Activated T-helper 1 cell treated with anti-CD3 and anti-CD28 coated beads, Interleukin-2, amount 50 U/mL, for 16 hours (primary cell): ENCODE results near the gene UTP4.

Experiments used
- DNase-seq, 2 donors: peaks; one replicate each; pipeline ENCODE4 v3.0.0-alpha.2; 2020; ENCODE audit warnings: low read depth in 1 of 2, low spot score in 1 of 2

The UTP4 gene

GRCh38 chr16:69204172-69204571 is 71.7 kb downstream of the UTP4 start:
- no peak for DNase-seq

- no peak for DNase-seq
Measured at GRCh38 chr16:69209735-69210134, 77.3 kb downstream of the UTP4 start.

GRCh38 chr16:69217433-69217832 is 85.0 kb downstream of the UTP4 start:
- no peak for DNase-seq
